ENCODE measurements around the gene ASCL5.

The ASCL5 gene

DNA sequence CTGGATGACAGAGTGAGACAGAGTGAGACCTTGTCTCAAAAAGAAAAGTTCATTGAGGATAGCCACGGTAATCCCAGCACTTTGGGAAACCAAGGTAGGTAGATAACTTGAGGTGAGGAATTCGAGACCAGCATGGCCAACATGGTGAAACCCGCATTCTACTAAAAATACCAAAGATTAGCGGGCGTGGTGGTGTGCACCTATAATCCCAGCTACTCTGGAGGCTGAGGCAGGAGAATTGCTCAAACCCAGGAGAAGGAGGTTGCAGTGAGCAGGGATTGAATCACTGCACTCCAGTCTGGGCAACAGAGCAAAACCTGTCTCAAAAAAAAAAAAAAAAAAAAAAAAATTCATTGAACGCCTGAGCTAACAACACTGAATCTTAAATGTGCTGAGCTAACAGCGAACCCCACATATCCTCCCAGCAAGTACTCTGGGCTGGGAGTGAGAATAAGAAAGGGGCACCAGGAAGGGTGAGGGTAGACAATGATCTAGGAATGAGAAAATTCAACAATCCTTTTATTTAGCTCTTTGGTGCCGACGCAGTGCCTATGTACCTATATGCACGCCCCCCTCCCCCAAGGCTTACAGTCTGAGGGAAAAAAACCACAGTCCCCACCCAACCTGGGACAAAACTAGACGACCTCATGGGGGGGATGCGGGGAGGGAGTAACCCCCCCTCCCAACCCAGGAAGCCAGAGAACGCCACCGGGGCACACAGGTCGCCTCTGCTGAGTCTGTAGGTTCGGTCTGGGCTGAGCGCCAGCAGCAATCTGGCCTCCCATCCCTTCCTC lies 13.3 kb downstream of the ASCL5 start:
- H3K4me3 ChIP-seq (ENCODE audit: low read length): peak overlapping the region; percentile 55

DNA sequence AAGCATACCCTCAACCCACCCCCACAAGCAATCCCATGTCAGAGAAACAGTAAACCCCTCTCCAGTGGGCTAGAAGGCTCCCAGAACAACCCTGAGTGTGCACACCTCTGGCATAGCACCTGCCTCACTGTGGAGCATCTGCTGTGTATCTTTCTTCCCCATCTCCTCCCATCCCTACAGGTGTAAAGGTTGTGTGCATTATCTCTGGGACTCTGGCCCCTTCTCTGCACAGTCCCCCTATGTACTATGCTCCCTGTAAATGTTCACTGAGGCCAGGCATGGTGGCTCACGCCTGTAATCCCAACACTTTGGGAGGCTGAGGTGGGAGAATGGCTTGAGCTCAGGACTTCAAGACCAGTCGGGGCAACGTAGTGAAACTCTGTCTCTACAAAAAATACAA lies 14.1 kb downstream of the ASCL5 start:
- Histone ChIP-seq H3K9ac (ENCODE audit: low read length) (no peak overlapping the region), H3K9me3 (ENCODE audit: control insufficient read depth, low read depth, low read length) (no peaks in the 10 kb centered on the region), H3K27ac (ENCODE audit: low read length) (no peak overlapping the region), H3K27me3 (ENCODE audit: control insufficient read depth, insufficient read depth, low read length) (peaks cover 31% of the 10 kb centered on the region), H3K36me3 (ENCODE audit: control insufficient read depth, low read depth, low read length) (no peaks in the 10 kb centered on the region), H3K4me3 (ENCODE audit: low read length) (no peak overlapping the region), H3K4me1 (ENCODE audit: control insufficient read depth, low read depth, low read length) (peaks cover 9% of the 10 kb centered on the region)

More for the DNA sequence above, 13.3 kb downstream of the ASCL5 start:
- Histone ChIP-seq H3K36me3 (ENCODE audit: control insufficient read depth, low read depth, low read length) (no peaks in the 10 kb centered on the region), H3K9ac (ENCODE audit: low read length) (no peak overlapping the region), H3K9me3 (ENCODE audit: control insufficient read depth, low read depth, low read length) (no peaks in the 10 kb centered on the region), H3K4me1 (ENCODE audit: control insufficient read depth, low read depth, low read length) (peaks cover 4% of the 10 kb centered on the region), H3K27me3 (ENCODE audit: control insufficient read depth, insufficient read depth, low read length) (peaks cover 31% of the 10 kb centered on the region), H3K27ac (ENCODE audit: low read length) (no peak overlapping the region)

DNA sequence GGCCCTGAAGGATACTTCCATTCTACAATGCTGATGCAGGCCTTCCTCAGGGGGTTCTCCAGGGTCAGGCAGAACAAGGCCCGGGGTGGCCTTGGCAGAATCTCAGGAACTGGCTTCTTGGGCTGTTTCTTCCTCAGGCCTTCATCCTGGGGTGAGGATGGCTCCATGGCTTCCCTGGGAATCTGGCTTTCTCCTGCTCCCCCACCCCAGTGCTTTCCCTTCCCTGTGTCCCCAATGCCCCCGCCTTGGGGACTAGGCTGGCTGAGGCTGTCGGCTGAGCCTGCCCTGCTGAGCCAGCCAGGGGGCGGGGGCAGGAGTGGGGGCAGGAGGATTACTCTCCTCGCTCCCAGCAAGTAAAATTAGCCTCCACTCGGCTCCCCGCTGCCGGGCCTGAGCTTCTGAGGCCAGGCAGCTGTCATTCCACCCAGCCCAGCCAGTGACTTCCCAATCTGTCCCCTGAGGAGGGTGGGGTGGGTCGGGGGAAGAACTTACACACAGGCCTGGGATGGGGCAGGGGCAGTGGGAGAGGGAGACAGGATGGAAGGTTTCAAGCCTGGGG lies 14.7 kb downstream of the ASCL5 start, which contains the start of gene CACNA1S:
TSS of gene CACNA1S (minus strand) at position 254 of the 559 bp plus-strand sequence. CDS start at position 167, 87 bp downstream.
- no peaks in the 10 kb centered on the region for H3K36me3 ChIP-seq (ENCODE audit: control insufficient read depth, low read depth, low read length)
- no peak within 1 kb of the TSS for H3K9ac ChIP-seq (ENCODE audit: low read length)
- no peaks in the 10 kb centered on the region for H3K9me3 ChIP-seq (ENCODE audit: control insufficient read depth, low read depth, low read length)
- peaks cover 31% of the 10 kb centered on the region for H3K27me3 ChIP-seq (ENCODE audit: control insufficient read depth, insufficient read depth, low read length)
- H3K4me1 ChIP-seq (ENCODE audit: control insufficient read depth, low read depth, low read length): peaks cover 9% of the 10 kb centered on the region
- no peak within 1 kb of the TSS for H3K4me3 ChIP-seq (ENCODE audit: low read length)
- H3K27ac ChIP-seq (ENCODE audit: low read length): no peak within 1 kb of the TSS

DNA sequence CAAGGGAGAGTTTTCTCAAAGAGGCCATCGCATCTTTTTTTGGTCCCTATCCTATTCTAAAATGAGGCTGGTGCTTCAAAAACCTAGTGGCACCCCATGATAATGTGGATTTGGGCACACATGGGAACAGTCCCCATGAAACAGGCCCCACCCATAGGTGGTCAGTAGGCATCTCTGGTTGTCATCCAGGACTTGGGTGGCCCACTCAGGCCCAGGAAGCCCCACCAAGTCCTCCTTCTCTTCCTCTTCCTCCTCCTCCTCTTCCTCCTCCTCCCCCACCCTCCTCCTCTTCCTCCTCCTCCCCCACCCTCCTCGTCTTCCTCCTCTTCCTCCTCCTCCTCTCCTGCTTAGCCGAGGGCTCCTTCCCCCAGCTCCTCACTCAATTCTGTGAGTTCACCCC lies 15.3 kb downstream of the ASCL5 start:
- no peaks in the 10 kb centered on the region for H3K9me3 ChIP-seq (ENCODE audit: control insufficient read depth, low read depth, low read length)
- H3K27ac ChIP-seq (ENCODE audit: low read length): no peak overlapping the region
- H3K9ac ChIP-seq (ENCODE audit: low read length): no peak overlapping the region
- no peaks in the 10 kb centered on the region for H3K36me3 ChIP-seq (ENCODE audit: control insufficient read depth, low read depth, low read length)
- no peak overlapping the region for H3K4me3 ChIP-seq (ENCODE audit: low read length)
- peaks cover 9% of the 10 kb centered on the region for H3K4me1 ChIP-seq (ENCODE audit: control insufficient read depth, low read depth, low read length)
- peaks cover 31% of the 10 kb centered on the region for H3K27me3 ChIP-seq (ENCODE audit: control insufficient read depth, insufficient read depth, low read length)

DNA sequence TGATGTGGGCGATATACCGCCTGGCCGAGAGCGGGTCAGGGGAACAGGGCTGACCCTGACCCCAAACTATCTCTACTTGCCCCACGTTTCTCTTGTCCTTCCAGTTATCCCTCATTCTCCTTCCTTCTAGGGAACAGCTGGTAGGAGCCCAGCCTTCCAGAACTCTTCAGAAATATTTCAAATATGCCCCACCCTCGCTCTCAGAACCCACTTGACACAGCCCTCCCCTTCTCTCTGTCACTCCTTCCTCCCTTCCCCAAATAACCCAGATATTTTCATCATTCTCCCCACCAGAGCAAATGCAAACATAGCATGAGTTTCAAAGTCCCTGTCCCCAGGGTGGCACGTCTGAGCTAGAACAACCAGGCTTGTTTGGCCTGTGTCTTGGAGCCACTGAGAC lies 15.8 kb downstream of the ASCL5 start:
- Histone ChIP-seq H3K27me3 (ENCODE audit: control insufficient read depth, insufficient read depth, low read length) (peaks cover 26% of the 10 kb centered on the region), H3K27ac (ENCODE audit: low read length) (no peak overlapping the region), H3K4me1 (ENCODE audit: control insufficient read depth, low read depth, low read length) (peaks cover 9% of the 10 kb centered on the region), H3K4me3 (ENCODE audit: low read length) (no peak overlapping the region), H3K9ac (ENCODE audit: low read length) (no peak overlapping the region), H3K9me3 (ENCODE audit: control insufficient read depth, low read depth, low read length) (no peaks in the 10 kb centered on the region), H3K36me3 (ENCODE audit: control insufficient read depth, low read depth, low read length) (no peaks in the 10 kb centered on the region)

DNA sequence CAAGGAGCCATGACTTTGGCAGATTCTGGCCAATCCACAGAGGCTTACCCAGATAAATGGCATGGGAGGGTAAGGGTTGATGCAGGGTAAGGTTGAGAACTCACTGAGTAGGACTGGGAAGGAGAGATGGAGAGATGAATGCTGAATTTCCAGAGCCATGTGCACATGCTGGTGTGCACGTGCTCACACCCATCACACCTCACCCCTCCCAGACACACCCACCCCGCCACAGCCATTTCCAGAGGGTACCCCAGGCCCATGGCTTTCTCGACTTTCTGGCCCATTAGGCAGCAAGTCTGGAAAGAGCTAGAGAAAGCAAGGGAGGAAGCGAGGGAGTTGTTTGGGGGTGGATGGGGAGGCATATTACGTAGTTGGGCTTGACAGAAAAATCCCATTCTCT lies 16.4 kb downstream of the ASCL5 start:
- no peak overlapping the region for H3K27ac ChIP-seq (ENCODE audit: low read length)
- H3K9me3 ChIP-seq (ENCODE audit: control insufficient read depth, low read depth, low read length): no peaks in the 10 kb centered on the region
- H3K4me3 ChIP-seq (ENCODE audit: low read length): no peak overlapping the region
- H3K27me3 ChIP-seq (ENCODE audit: control insufficient read depth, insufficient read depth, low read length): peaks cover 20% of the 10 kb centered on the region
- peaks cover 9% of the 10 kb centered on the region for H3K4me1 ChIP-seq (ENCODE audit: control insufficient read depth, low read depth, low read length)
- H3K36me3 ChIP-seq (ENCODE audit: control insufficient read depth, low read depth, low read length): no peaks in the 10 kb centered on the region
- H3K9ac ChIP-seq (ENCODE audit: low read length): no peak overlapping the region

DNA sequence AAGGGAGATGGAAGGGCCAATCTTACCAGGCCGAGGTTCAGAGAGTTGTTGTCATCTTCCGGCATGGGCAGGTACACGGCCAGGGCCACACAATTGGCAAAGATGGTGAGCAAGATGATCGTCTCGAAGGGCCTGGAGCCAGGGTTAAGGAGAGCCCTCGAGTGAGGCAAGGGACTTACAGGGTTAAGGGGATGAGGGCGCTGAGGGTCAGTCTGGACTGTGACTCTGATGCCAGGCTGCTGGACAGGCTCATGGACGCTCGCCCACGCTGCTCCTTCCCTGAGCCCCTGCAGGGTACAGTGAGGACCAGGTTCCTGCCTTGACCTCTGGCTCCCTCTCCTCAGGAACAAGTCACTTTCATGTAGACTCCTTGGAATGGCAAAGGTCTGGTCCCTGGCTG lies 16.8 kb downstream of the ASCL5 start:
- H3K27me3 ChIP-seq (ENCODE audit: control insufficient read depth, insufficient read depth, low read length): peaks cover 16% of the 10 kb centered on the region
- H3K36me3 ChIP-seq (ENCODE audit: control insufficient read depth, low read depth, low read length): no peaks in the 10 kb centered on the region
- H3K9ac ChIP-seq (ENCODE audit: low read length): no peak overlapping the region
- H3K4me1 ChIP-seq (ENCODE audit: control insufficient read depth, low read depth, low read length): peaks cover 9% of the 10 kb centered on the region
- H3K9me3 ChIP-seq (ENCODE audit: control insufficient read depth, low read depth, low read length): no peaks in the 10 kb centered on the region
- H3K4me3 ChIP-seq (ENCODE audit: low read length): no peak overlapping the region
- H3K27ac ChIP-seq (ENCODE audit: low read length): no peak overlapping the region

DNA sequence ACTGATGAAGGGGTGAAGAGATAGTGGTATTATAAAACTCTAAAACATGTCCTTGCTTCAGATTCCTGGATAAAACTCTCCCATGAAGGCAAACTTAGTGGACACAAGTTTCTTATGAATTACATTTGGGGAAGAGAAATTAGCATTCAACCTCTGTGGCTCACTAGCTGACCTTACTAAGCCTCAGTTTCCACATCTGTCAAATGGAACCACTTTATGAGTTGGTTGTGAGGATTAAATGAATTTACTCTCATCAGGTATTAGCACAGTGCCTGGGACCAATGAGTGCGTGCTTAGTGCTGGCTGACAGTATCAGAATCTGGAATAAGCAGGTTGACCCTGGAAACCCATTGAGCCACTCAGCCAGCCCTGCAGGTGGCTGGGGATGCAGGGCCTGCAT lies 17.3 kb downstream of the ASCL5 start:
- Histone ChIP-seq H3K27ac (ENCODE audit: low read length) (no peak overlapping the region), H3K9me3 (ENCODE audit: control insufficient read depth, low read depth, low read length) (no peaks in the 10 kb centered on the region), H3K36me3 (ENCODE audit: control insufficient read depth, low read depth, low read length) (no peaks in the 10 kb centered on the region), H3K27me3 (ENCODE audit: control insufficient read depth, insufficient read depth, low read length) (peaks cover 12% of the 10 kb centered on the region), H3K4me1 (ENCODE audit: control insufficient read depth, low read depth, low read length) (peaks cover 9% of the 10 kb centered on the region), H3K9ac (ENCODE audit: low read length) (no peak overlapping the region), H3K4me3 (ENCODE audit: low read length) (no peak overlapping the region)

DNA sequence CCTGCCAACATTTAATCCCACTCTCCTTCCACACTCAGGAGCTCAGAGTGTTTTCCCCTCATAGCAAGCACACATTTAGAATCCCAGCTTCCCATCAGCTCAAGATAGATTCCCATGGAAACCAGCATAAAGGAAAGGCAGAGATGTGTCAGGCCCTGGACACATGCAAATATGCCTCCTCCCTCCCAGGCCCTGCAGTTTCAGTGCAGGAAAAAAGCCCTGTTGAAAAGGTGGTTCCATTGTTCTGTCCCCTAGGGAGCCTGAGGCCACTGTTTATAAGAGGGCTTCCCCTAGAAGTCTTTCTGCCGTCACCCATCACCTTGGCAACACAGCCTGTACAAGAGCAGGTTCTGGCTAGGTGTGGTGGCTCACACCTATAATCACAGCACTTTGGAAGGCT lies 18.4 kb downstream of the ASCL5 start:
- Histone ChIP-seq H3K27me3 (ENCODE audit: control insufficient read depth, insufficient read depth, low read length) (peaks cover 8% of the 10 kb centered on the region), H3K36me3 (ENCODE audit: control insufficient read depth, low read depth, low read length) (no peaks in the 10 kb centered on the region), H3K4me1 (ENCODE audit: control insufficient read depth, low read depth, low read length) (peaks cover 6% of the 10 kb centered on the region), H3K9me3 (ENCODE audit: control insufficient read depth, low read depth, low read length) (no peaks in the 10 kb centered on the region), H3K4me3 (ENCODE audit: low read length) (no peak overlapping the region), H3K9ac (ENCODE audit: low read length) (no peak overlapping the region), H3K27ac (ENCODE audit: low read length) (no peak overlapping the region)

DNA sequence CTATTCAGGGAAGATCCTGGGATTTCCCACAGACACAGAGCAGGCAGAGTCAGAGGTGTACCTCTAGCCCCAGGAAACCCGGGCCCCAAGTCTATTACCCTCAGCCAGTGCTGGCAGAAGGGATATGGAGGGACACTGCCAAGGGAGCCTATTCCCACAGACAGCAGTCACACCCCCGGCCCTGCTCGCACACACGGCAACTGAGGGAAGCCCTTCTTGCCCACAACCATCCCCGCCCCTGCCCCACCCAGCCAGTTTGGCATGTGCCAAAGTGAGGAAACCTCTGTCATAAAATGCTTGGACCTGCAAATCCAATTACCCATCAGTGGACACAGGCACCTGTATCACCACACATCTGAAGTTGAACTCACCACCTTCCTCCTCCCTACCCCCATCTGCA lies 21.3 kb downstream of the ASCL5 start:
- Histone ChIP-seq H3K36me3 (ENCODE audit: control insufficient read depth, low read depth, low read length) (no peaks in the 10 kb centered on the region), H3K4me3 (ENCODE audit: low read length) (no peak overlapping the region), H3K9ac (ENCODE audit: low read length) (no peak overlapping the region), H3K9me3 (ENCODE audit: control insufficient read depth, low read depth, low read length) (no peaks in the 10 kb centered on the region), H3K27ac (ENCODE audit: low read length) (no peak overlapping the region), H3K27me3 (ENCODE audit: control insufficient read depth, insufficient read depth, low read length) (no peaks in the 10 kb centered on the region), H3K4me1 (ENCODE audit: control insufficient read depth, low read depth, low read length) (peaks cover 6% of the 10 kb centered on the region)

DNA sequence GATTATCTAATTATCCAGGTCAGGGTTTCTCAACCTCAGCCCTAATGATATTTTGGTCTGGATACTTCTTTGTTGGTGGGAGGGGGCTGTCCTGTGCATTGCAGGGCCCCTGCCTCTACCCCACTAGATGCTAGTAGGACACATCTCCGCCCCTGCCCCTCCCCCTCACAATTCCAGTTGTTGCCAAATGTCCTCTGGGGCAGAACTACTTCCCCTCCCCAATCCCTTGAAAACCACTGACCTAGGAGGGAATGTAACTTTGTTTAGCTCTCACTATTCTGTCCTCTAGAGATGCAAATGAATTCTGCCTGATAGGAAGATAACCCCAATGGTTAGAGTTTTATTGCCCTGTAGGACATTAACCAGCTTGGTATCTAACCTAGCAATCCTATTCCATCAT lies 22.8 kb downstream of the ASCL5 start:
- no peak overlapping the region for H3K27ac ChIP-seq (ENCODE audit: low read length)
- no peaks in the 10 kb centered on the region for H3K36me3 ChIP-seq (ENCODE audit: control insufficient read depth, low read depth, low read length)
- H3K9me3 ChIP-seq (ENCODE audit: control insufficient read depth, low read depth, low read length): no peaks in the 10 kb centered on the region
- no peak overlapping the region for H3K4me3 ChIP-seq (ENCODE audit: low read length)
- H3K27me3 ChIP-seq (ENCODE audit: control insufficient read depth, insufficient read depth, low read length): no peaks in the 10 kb centered on the region
- H3K4me1 ChIP-seq (ENCODE audit: control insufficient read depth, low read depth, low read length): peaks cover 6% of the 10 kb centered on the region
- H3K9ac ChIP-seq (ENCODE audit: low read length): no peak overlapping the region

DNA sequence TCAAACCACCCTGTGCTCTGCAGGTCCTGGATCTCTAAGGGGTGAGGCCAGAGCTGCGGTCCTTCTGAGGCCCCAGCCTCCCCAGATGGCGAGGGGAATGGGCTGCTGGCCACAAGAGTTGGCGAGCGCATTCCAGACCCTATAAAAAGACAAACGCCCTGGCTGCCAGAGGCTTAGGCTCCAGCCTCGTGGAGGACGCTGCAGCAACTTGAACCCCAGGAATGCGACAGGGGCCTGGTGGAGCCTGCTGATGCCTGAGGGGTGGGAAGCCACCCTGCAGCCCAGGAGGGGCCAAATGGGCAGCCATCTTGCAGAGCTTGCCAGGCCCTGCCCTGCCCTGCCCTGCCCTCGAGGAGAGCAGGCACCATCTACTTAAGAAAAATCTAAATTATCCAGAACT lies 23.3 kb downstream of the ASCL5 start:
- no peak overlapping the region for H3K9ac ChIP-seq (ENCODE audit: low read length)
- H3K27me3 ChIP-seq (ENCODE audit: control insufficient read depth, insufficient read depth, low read length): no peaks in the 10 kb centered on the region
- H3K9me3 ChIP-seq (ENCODE audit: control insufficient read depth, low read depth, low read length): no peaks in the 10 kb centered on the region
- no peak overlapping the region for H3K4me3 ChIP-seq (ENCODE audit: low read length)
- H3K4me1 ChIP-seq (ENCODE audit: control insufficient read depth, low read depth, low read length): peaks cover 5% of the 10 kb centered on the region
- no peak overlapping the region for H3K27ac ChIP-seq (ENCODE audit: low read length)
- H3K36me3 ChIP-seq (ENCODE audit: control insufficient read depth, low read depth, low read length): no peaks in the 10 kb centered on the region
